ENCODE measurements around the gene LAIR1.
"Not testable (repeated sequence)": the region's sequence is repeated elsewhere in the genome, so short reads cannot be mapped to it uniquely, and the experiment has no call there.

LAIR1 gene

GRCh38 chr19:54364775-54365257, at the start of gene LAIR1:
Gene LAIR1 (minus strand): TSS chr19:54364931. CDS start chr19:54364804, 127 bp downstream.
- intact Hi-C loops (cut with DNase I): no loop called here
- peak in 2 of 10 donors; percentile 17 to 84 for DNase-seq

GRCh38 chr19:54414156-54414555, 49.4 kb upstream of the LAIR1 start:
- DNase-seq: no peak
- intact Hi-C loops (cut with DNase I): no loop called here

- DNase-seq: no peak
- intact Hi-C loops (cut with DNase I): no loop called here
Observed at GRCh38 chr19:54412877-54413276, 48.1 kb upstream of the LAIR1 start.

GRCh38 chr19:54411033-54411432, 46.3 kb upstream of the LAIR1 start:
- DNase-seq: no peak
- intact Hi-C loops (cut with DNase I): no loop called here

GRCh38 chr19:54408456-54409026, 43.8 kb upstream of the LAIR1 start:
- intact Hi-C loops (cut with DNase I): no loop called here
- no peak for DNase-seq

GRCh38 chr19:54407780-54408179, 43.0 kb upstream of the LAIR1 start:
- intact Hi-C loops (cut with DNase I): no loop called here
- peak in 4 of 10 donors; percentile 21 to 63 (median 38) for DNase-seq

GRCh38 chr19:54405628-54406027, 40.9 kb upstream of the LAIR1 start:
- DNase-seq: no peak

GRCh38 chr19:54403054-54403453, 38.3 kb upstream of the LAIR1 start:
- peak in 1 of 10 donors; percentile 56 for DNase-seq
- intact Hi-C loops (cut with DNase I): no loop called here

More at GRCh38 chr19:54405628-54406027, 40.9 kb upstream of the LAIR1 start:
- intact Hi-C loops (cut with DNase I): no loop called here

GRCh38 chr19:54400913-54401312, 36.2 kb upstream of the LAIR1 start:
- intact Hi-C loops (cut with DNase I): no loop called here

GRCh38 chr19:54399189-54399588, 34.5 kb upstream of the LAIR1 start:
- DNase-seq: peak in 1 of 10 donors; percentile 24

More at GRCh38 chr19:54400913-54401312, 36.2 kb upstream of the LAIR1 start:
- DNase-seq: no peak

GRCh38 chr19:54395685-54396084, 31.0 kb upstream of the LAIR1 start:
- no peak for DNase-seq
- intact Hi-C loops (cut with DNase I): no loop called here

More at GRCh38 chr19:54399189-54399588, 34.5 kb upstream of the LAIR1 start:
- intact Hi-C loops (cut with DNase I): no loop called here

GRCh38 chr19:54393381-54393780, 28.6 kb upstream of the LAIR1 start:
- intact Hi-C loops (cut with DNase I): no loop called here
- DNase-seq: peak in 1 of 10 donors; percentile 55

- intact Hi-C loops (cut with DNase I): no loop called here
- peak in 1 of 10 donors; percentile 8 for DNase-seq
Observed at GRCh38 chr19:54392105-54392504, 27.4 kb upstream of the LAIR1 start.

GRCh38 chr19:54391589-54392061, 26.9 kb upstream of the LAIR1 start:
- intact Hi-C loops (cut with DNase I): loop anchor here (2.0 kb wide), 1 partner anchor 67 kb away; no protein-coding TSS in a partner anchor
- DNase-seq: peak in 1 of 10 donors; percentile 66

- peak in 6 of 10 donors; percentile 24 to 78 (median 42) for DNase-seq
- intact Hi-C loops (cut with DNase I): loop anchor here (2.0 kb wide), 1 partner anchor 66 kb away; no protein-coding TSS in a partner anchor
Observed at GRCh38 chr19:54390942-54391577, 26.3 kb upstream of the LAIR1 start.

GRCh38 chr19:54389553-54389952, 24.8 kb upstream of the LAIR1 start:
- intact Hi-C loops (cut with DNase I): no loop called here
- DNase-seq: no peak

GRCh38 chr19:54388802-54389139, 24.0 kb upstream of the LAIR1 start:
- intact Hi-C loops (cut with DNase I): no loop called here
- no peak for DNase-seq

GRCh38 chr19:54387991-54388801, 23.5 kb upstream of the LAIR1 start:
- peak in 2 of 10 donors; percentile 10 to 76 for DNase-seq
- intact Hi-C loops (cut with DNase I): no loop called here

GRCh38 chr19:54383330-54383729, 18.6 kb upstream of the LAIR1 start:
- DNase-seq: no peak
- intact Hi-C loops (cut with DNase I): no loop called here

GRCh38 chr19:54382041-54382440, 17.3 kb upstream of the LAIR1 start:
- intact Hi-C loops (cut with DNase I): not testable (repeated sequence)
- peak in 1 of 10 donors; percentile 14 for DNase-seq

- DNase-seq: no peak
- intact Hi-C loops (cut with DNase I): no loop called here
Observed at GRCh38 chr19:54380897-54381296, 16.2 kb upstream of the LAIR1 start.

Data from posterior cingulate gyrus (tissue), 11 donors.